Caco-2 (cell line): ENCODE results near the gene DSP. TPM values are rescaled to one million over a fixed set of nuclear protein-coding genes. Genes with fewer than 3 reads are reported as not detected.

Experiments used
- BruUV-seq: library from RNA; stranded (reverse); fragments of 400-500 nt; replicated peaks from 2 replicates; lab custom pipeline; 2021; lab: Mats Ljungman, UMichigan
- CTCF ChIA-PET: fragments of 300-600 bp; sonication (Branson Sonifier 250); formaldehyde crosslinking; loops from one replicate; lab custom pipeline; 2022; ENCODE audit warnings: antibody characterized with exemption; lab: Charles Lee
- POLR2A ChIA-PET: fragments of 300-600 bp; sonication (Branson Sonifier 250); formaldehyde crosslinking; loops from one replicate; lab custom pipeline; 2022; ENCODE audit warnings: antibody characterized with exemption; lab: Charles Lee
- DNase-seq, 2 experiments: peaks; one replicate each; pipeline versions ENCODE4 v3.0.0 to v3.0.0-alpha.2; 2020 to 2022
- H3K27me3 ChIP-seq: replicated peaks from 2 replicates; pipeline ENCODE4 v1.6.0; 2011; ENCODE audit warnings: low read length; ENCODE audit not compliant: control insufficient read depth, insufficient read depth
- H3K36me3 ChIP-seq: 2 replicates; pipeline ENCODE4 v1.5.1; 2011; ENCODE audit warnings: low read length; ENCODE audit not compliant: control insufficient read depth, insufficient read depth
- H3K4me1 ChIP-seq: fragments of 250-450 bp; sonication (Bioruptor Pico); 2 replicates; pipeline ENCODE4 v1.5.1; 2020; ENCODE audit warnings: mild to moderate bottlenecking
- H3K4me3 ChIP-seq: 2 replicates; pipeline ENCODE4 v1.5.1; 2011; ENCODE audit warnings: low read depth, mild to moderate bottlenecking, control low read depth, low read length
- H3K9me3 ChIP-seq: fragments of 250-450 bp; sonication (Bioruptor Pico); 2 replicates; pipeline ENCODE4 v1.5.1; 2020; ENCODE audit warnings: mild to moderate bottlenecking, moderate library complexity
- H3K27ac Mint-ChIP-seq: one replicate; pipeline ENCODE4 v1.8.0; 2022; ENCODE audit warnings: mixed read lengths; ENCODE audit not compliant: unreplicated experiment
- H3K27me3 Mint-ChIP-seq: one replicate; pipeline ENCODE4 v1.8.0; 2022; ENCODE audit warnings: mixed read lengths; ENCODE audit not compliant: insufficient read depth, unreplicated experiment
- H3K36me3 Mint-ChIP-seq: one replicate; pipeline ENCODE4 v1.8.0; 2022; ENCODE audit warnings: mild to moderate bottlenecking, mixed read lengths; ENCODE audit not compliant: insufficient read depth, unreplicated experiment
- H3K4me1 Mint-ChIP-seq: one replicate; pipeline ENCODE4 v1.8.0; 2022; ENCODE audit warnings: low read depth, mixed read lengths; ENCODE audit not compliant: unreplicated experiment
- H3K4me3 Mint-ChIP-seq: one replicate; pipeline ENCODE4 v1.8.0; 2022; ENCODE audit warnings: mild to moderate bottlenecking, moderate library complexity, mixed read lengths; ENCODE audit not compliant: unreplicated experiment
- H3K9me3 Mint-ChIP-seq: one replicate; pipeline ENCODE4 v1.8.0; 2022; ENCODE audit warnings: mixed read lengths; ENCODE audit not compliant: unreplicated experiment
- intact Hi-C: fragments of 100-400 bp; cut with micrococcal nuclease; formaldehyde crosslinking; loops from one replicate; pipeline ENCODE4 v1.10.0; 2022; ENCODE audit not compliant: unreplicated experiment
- total RNA-seq: library from RNA; stranded (reverse); gene quantifications from 2 replicates; pipeline ENCODE4 v1.2.3, GENCODE V29; 2022
- TF ChIP-seq, protein P1 (sequence below), 2 experiments: fragments of 200-600 bp in 1 of 2; IDR thresholded peaks; 1 replicate in 1 of 2; 2 replicates in 1 of 2; pipeline versions ENCODE4 v1.5.1 to v1.8.0; 2011 to 2022; ENCODE audit warnings: antibody characterized with exemption in 1 of 2, control low read depth in 1 of 2, inconsistent platforms in 1 of 2, low read depth in 1 of 2, low read length in 1 of 2, mild to moderate bottlenecking in 1 of 2, moderate library complexity in 1 of 2; ENCODE audit not compliant: insufficient read depth in 1 of 2, severe bottlenecking in 1 of 2, unreplicated experiment in 1 of 2

The DSP gene
- total RNA-seq, 1 experiment from 2014 or later, result 191 TPM

- DNase-seq, result no peak
- intact Hi-C loops, result no loop called here
- POLR2A ChIA-PET, result no interaction called here
- no peak overlapping the region for H3K27ac Mint-ChIP-seq
- TF ChIP-seq, protein P1, sequence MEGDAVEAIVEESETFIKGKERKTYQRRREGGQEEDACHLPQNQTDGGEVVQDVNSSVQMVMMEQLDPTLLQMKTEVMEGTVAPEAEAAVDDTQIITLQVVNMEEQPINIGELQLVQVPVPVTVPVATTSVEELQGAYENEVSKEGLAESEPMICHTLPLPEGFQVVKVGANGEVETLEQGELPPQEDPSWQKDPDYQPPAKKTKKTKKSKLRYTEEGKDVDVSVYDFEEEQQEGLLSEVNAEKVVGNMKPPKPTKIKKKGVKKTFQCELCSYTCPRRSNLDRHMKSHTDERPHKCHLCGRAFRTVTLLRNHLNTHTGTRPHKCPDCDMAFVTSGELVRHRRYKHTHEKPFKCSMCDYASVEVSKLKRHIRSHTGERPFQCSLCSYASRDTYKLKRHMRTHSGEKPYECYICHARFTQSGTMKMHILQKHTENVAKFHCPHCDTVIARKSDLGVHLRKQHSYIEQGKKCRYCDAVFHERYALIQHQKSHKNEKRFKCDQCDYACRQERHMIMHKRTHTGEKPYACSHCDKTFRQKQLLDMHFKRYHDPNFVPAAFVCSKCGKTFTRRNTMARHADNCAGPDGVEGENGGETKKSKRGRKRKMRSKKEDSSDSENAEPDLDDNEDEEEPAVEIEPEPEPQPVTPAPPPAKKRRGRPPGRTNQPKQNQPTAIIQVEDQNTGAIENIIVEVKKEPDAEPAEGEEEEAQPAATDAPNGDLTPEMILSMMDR (IDR thresholded peaks at IDR 0.05; ENCODE audit: insufficient read depth in 1 of 2, low read depth in 1 of 2, low read length in 1 of 2, severe bottlenecking in 1 of 2, unreplicated experiment in 1 of 2), result no peak
- H3K4me1 Mint-ChIP-seq, result peaks cover 6% of the 10 kb centered on the region
- no peaks in the 10 kb centered on the region for H3K9me3 ChIP-seq
- no peak overlapping the region for H3K4me3 Mint-ChIP-seq
- peaks cover 98% of the 10 kb centered on the region for H3K36me3 Mint-ChIP-seq
- no peak overlapping the region for H3K4me3 ChIP-seq
- H3K9me3 Mint-ChIP-seq, result no peaks in the 10 kb centered on the region
- BruUV-seq, result no TSS peak
- no peaks in the 10 kb centered on the region for H3K27me3 Mint-ChIP-seq
- CTCF ChIA-PET, result no interaction called here
- H3K27me3 ChIP-seq, result no peaks in the 10 kb centered on the region
- peaks cover 14% of the 10 kb centered on the region for H3K36me3 ChIP-seq
- H3K4me1 ChIP-seq, result no peaks in the 10 kb centered on the region
Observed at GRCh38 chr6:7568021-7568420, 26.6 kb downstream of the DSP start.

GRCh38 chr6:7569082-7569481 is 27.6 kb downstream of the DSP start:
- no peaks in the 10 kb centered on the region for H3K9me3 Mint-ChIP-seq
- intact Hi-C loops, result no loop called here
- ChIA-PET CTCF (no interaction called here), POLR2A (no interaction called here)
- BruUV-seq, result no TSS peak
- Histone ChIP-seq H3K27me3 (no peaks in the 10 kb centered on the region), H3K4me1 (no peaks in the 10 kb centered on the region), H3K9me3 (no peaks in the 10 kb centered on the region), H3K36me3 (peaks cover 14% of the 10 kb centered on the region), H3K4me3 (no peak overlapping the region)
- H3K4me3 Mint-ChIP-seq, result no peak overlapping the region
- DNase-seq, result no peak
- no peak overlapping the region for H3K27ac Mint-ChIP-seq
- no peaks in the 10 kb centered on the region for H3K4me1 Mint-ChIP-seq
- no peaks in the 10 kb centered on the region for H3K27me3 Mint-ChIP-seq
- TF ChIP-seq, protein P1 (IDR thresholded peaks at IDR 0.05; ENCODE audit: insufficient read depth in 1 of 2, low read depth in 1 of 2, low read length in 1 of 2, severe bottlenecking in 1 of 2, unreplicated experiment in 1 of 2), result no peak
- peaks cover 95% of the 10 kb centered on the region for H3K36me3 Mint-ChIP-seq

GRCh38 chr6:7572213-7572943 is 30.9 kb downstream of the DSP start:
- H3K4me1 ChIP-seq, result no peaks in the 10 kb centered on the region
- no peaks in the 10 kb centered on the region for H3K27me3 Mint-ChIP-seq
- no TSS peak for BruUV-seq
- H3K9me3 Mint-ChIP-seq, result no peaks in the 10 kb centered on the region
- no peak for DNase-seq
- H3K4me3 ChIP-seq, result no peak overlapping the region
- intact Hi-C loops, result no loop called here
- H3K36me3 ChIP-seq, result peaks cover 11% of the 10 kb centered on the region
- H3K27me3 ChIP-seq, result no peaks in the 10 kb centered on the region
- CTCF ChIA-PET, result interaction anchor here (1.1 kb wide), 1 partner anchor 147 kb away, joined by 3 read pairs; no protein-coding TSS in a partner anchor
- peaks cover 86% of the 10 kb centered on the region for H3K36me3 Mint-ChIP-seq
- H3K27ac Mint-ChIP-seq, result no peak overlapping the region
- H3K4me1 Mint-ChIP-seq, result no peaks in the 10 kb centered on the region
- TF ChIP-seq, protein P1 (IDR thresholded peaks at IDR 0.05; ENCODE audit: insufficient read depth in 1 of 2, low read depth in 1 of 2, low read length in 1 of 2, severe bottlenecking in 1 of 2, unreplicated experiment in 1 of 2), result no peak
- POLR2A ChIA-PET, result interaction anchor here (0.7 kb wide), 1 partner anchor 39 kb away, joined by 3 read pairs; no protein-coding TSS in a partner anchor
- no peak overlapping the region for H3K4me3 Mint-ChIP-seq
- H3K9me3 ChIP-seq, result no peaks in the 10 kb centered on the region
